Measurements from ENCODE around the gene INTS7.

- no peak for TF ChIP-seq RARB (CRISPR knock-in tag; IDR thresholded peaks at IDR 0.05)
- no peak for TF ChIP-seq CREB5 (CRISPR knock-in tag; IDR thresholded peaks at IDR 0.05; ENCODE audit: low read depth)
- no peak for TF ChIP-seq BACH2 (CRISPR knock-in tag; IDR thresholded peaks at IDR 0.05; ENCODE audit: borderline replicate concordance)
- TF ChIP-seq ZNF70 (CRISPR knock-in tag; IDR thresholded peaks at IDR 0.05): no peak
Measured at GRCh38 chr1:211978596-211978995, 56.8 kb downstream of the INTS7 start.

Data from SK-N-SH treated with all-trans-retinoic acid at 6 μM for 48 hours (cell line).